Breast epithelium (tissue), 4 donors: Measurements from ENCODE around the gene LGALS3BP. TPM values are rescaled to one million over a fixed set of nuclear protein-coding genes. Genes with fewer than 3 reads are reported as not detected.
A peak's percentile ranks its signal among the peaks of the same experiment; 100 is the strongest.

Source experiments
- DNase-seq, 2 donors: peaks; one replicate each; pipeline ENCODE4 v3.0.0-alpha.2; 2019; ENCODE audit warnings: low spot score in 2 of 2
- H3K27ac ChIP-seq, 2 donors: fragments of 200-600 bp; sonication (generic) in 1 of 2; one replicate each; pipeline ENCODE4 v1.5.1; 2016 to 2019; ENCODE audit warnings: mild to moderate bottlenecking in 1 of 2
- H3K27me3 ChIP-seq, 2 donors: fragments of 200-600 bp; sonication (generic) in 1 of 2; one replicate each; pipeline versions ENCODE4 v1.5.1 to v1.6.0; 2017 to 2019; ENCODE audit warnings: control low read depth in 1 of 2, mild to moderate bottlenecking in 1 of 2
- H3K36me3 ChIP-seq: fragments of 200-600 bp; one replicate; pipeline ENCODE4 v1.5.1; 2019
- H3K4me1 ChIP-seq, 2 donors: fragments of 200-600 bp; sonication (generic); one replicate each; pipeline ENCODE4 v1.5.1; 2016 to 2019; ENCODE audit warnings: control low read depth in 1 of 2
- H3K4me3 ChIP-seq, 3 donors: fragments of 200-600 bp; sonication (generic); 1 replicate in 2 of 3; 2 replicates in 1 of 3; pipeline ENCODE4 v1.5.1; 2016 to 2019; ENCODE audit warnings: mild to moderate bottlenecking in 3 of 3, moderate library complexity in 2 of 3
- H3K9me3 ChIP-seq, 2 donors: fragments of 200-600 bp; sonication (generic) in 1 of 2; one replicate each; pipeline ENCODE4 v1.5.1; 2016 to 2019; ENCODE audit warnings: control low read depth in 1 of 2
- POLR2A ChIP-seq: fragments of 450-650 bp; IDR thresholded peaks from one replicate; pipeline ENCODE4 v1.6.1; 2016; ENCODE audit warnings: antibody characterized with exemption, mild to moderate bottlenecking, moderate library complexity
- POLR2AphosphoS5 ChIP-seq, 3 donors: sonication (generic); formaldehyde crosslinking; IDR thresholded peaks; one replicate each; pipeline ENCODE4 v1.6.1; 2017; ENCODE audit warnings: antibody characterized with exemption in 3 of 3
- intact Hi-C: fragments of 100-400 bp; cut with DNase I; formaldehyde crosslinking; loops from one replicate; pipeline ENCODE4 v1.15.1; 2023; ENCODE audit warnings: low total_unique reads
- total RNA-seq, 3 donors: library from RNA; depleted of rRNA; stranded (reverse); fragments of >200 nt; gene quantifications; one replicate each; pipeline ENCODE4 v1.1.0, GENCODE V29; 2016
- TF ChIP-seq, protein P1 (sequence below), 3 donors: fragments of 450-650 bp; IDR thresholded peaks; one replicate each; pipeline ENCODE4 v1.5.1; 2016 to 2017; ENCODE audit warnings: antibody characterized with exemption in 3 of 3, mild to moderate bottlenecking in 3 of 3, moderate library complexity in 3 of 3

LGALS3BP gene
- total RNA-seq, 3 donors from 2014 or later = 192 to 532 (median 206) TPM

DNA sequence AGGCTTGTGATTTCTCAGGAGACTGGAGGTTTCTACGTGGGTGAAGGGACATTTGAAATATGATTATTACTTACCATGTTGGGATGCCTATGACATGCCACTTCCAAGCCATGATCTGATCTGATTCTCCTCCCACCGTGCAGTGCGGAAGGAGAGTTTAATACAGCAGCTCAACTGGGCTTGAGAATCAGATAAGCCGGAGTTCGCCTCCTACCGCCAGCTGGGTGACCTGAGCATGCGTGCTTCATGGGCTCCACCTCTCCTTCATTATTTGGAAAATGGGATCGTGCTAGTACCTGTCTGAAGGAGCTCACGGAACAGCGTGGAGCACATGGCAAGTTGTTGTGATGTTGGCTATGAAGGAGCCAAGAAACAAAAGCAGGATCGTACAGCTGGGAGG lies 42.2 kb downstream of the LGALS3BP start:
- no peaks in the 10 kb centered on the region for H3K36me3 ChIP-seq
- no peaks in the 10 kb centered on the region for H3K27me3 ChIP-seq
- no peak overlapping the region for H3K27ac ChIP-seq
- TF ChIP-seq POLR2A (no peak), POLR2AphosphoS5 (IDR thresholded peaks at IDR 0.05) (no peak)
- TF ChIP-seq, protein P1, sequence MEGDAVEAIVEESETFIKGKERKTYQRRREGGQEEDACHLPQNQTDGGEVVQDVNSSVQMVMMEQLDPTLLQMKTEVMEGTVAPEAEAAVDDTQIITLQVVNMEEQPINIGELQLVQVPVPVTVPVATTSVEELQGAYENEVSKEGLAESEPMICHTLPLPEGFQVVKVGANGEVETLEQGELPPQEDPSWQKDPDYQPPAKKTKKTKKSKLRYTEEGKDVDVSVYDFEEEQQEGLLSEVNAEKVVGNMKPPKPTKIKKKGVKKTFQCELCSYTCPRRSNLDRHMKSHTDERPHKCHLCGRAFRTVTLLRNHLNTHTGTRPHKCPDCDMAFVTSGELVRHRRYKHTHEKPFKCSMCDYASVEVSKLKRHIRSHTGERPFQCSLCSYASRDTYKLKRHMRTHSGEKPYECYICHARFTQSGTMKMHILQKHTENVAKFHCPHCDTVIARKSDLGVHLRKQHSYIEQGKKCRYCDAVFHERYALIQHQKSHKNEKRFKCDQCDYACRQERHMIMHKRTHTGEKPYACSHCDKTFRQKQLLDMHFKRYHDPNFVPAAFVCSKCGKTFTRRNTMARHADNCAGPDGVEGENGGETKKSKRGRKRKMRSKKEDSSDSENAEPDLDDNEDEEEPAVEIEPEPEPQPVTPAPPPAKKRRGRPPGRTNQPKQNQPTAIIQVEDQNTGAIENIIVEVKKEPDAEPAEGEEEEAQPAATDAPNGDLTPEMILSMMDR (IDR thresholded peaks at IDR 0.05) = no peak
- H3K4me3 ChIP-seq = no peak overlapping the region
- no peak for DNase-seq
- no peaks in the 10 kb centered on the region for H3K9me3 ChIP-seq
- intact Hi-C loops = no loop called here
- peaks cover 0 to 15% of the 10 kb centered on the region in 2 donors for H3K4me1 ChIP-seq

DNA sequence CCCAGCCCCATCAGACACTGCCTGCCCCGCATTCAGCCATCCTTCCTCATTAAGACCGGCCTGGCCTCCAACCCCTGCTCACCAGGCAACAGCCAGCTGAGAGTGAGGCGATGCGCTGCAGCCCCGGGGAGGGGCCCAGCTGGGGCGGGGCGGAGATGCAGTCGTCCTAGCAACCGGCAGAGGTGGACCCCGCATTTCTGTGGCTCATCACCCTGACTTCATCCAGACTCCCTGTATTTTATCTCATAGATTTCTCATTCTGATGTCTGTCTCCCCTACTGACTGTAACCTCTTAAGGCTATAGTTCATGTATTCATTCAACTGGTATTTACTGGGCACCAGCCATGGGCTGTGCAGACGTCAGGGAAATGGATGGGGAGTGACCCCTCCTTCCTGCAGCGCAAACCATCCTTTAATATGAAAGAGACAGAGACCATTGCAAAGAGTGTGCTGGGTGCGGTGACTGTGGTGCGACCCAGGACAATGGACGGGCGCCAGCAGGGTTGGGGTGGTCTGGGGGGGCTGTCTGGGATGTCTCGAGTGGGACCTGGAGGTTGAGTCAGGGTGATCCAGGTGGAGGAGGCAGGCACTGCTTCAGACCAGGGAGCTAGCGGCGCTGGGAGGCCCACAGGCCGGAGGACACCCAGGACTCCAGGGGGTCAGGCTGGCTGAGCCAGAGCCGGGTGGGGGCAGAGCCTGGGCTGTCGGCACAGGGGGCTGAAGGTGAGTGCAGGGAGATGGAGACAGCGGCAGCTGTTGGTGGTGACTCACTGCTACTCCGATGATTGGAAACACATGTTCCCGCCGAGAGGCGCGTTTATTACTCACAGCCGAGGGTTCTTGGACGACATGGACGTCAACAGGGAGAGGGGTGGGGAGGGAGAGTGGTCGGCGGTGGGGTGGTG lies 44.1 kb downstream of the LGALS3BP start:
- peaks cover 0 to 15% of the 10 kb centered on the region in 2 donors for H3K4me1 ChIP-seq

DNA sequence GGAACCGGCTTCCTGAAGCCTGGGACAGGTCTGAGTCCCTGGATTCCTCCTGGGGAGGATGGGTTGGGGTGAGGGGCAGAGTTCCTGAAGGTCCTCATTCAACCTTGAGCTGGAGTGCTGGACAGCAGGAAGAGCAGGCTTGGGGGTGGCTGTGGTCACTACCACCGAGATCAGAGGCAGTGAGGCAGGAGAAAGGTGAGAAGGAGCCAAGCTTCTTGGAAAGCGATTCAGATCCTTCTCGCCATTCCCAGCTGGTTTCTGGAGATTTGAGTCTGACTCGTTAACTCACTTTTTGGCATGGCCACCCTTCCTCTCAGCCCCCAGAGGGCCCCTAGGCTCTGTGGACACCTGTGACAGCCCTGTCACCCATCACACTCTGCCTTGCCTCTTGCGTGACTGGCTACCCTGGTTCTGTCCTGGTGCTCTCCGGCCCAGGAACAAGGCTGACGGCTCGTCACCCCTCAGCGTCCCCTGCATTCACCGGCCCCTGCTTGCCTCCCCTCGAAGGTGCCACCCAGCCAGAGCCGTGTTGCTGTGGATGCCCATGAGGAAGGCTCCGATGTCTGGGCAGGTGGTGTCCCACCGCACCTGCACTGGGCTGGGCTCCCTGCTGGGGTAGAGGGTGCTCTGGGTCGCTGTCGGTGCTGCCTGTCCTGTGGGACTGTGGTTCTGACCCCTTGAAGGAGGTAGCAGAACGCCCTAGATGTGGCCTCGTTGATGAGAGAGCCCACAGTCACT lies 44.9 kb downstream of the LGALS3BP start:
- no peak for DNase-seq
- no peaks in the 10 kb centered on the region for H3K36me3 ChIP-seq
- H3K9me3 ChIP-seq = no peaks in the 10 kb centered on the region
- peak overlapping the region in 1 of 3 donors; percentile 60 for H3K4me3 ChIP-seq
- intact Hi-C loops = no loop called here
- peaks cover 0 to 15% of the 10 kb centered on the region in 2 donors for H3K4me1 ChIP-seq
- H3K27me3 ChIP-seq = no peaks in the 10 kb centered on the region
- H3K27ac ChIP-seq = peak overlapping the region; percentile 70 to 95
- TF ChIP-seq POLR2A = no peak

More for the DNA sequence above, 44.1 kb downstream of the LGALS3BP start:
- Histone ChIP-seq H3K27me3 (no peaks in the 10 kb centered on the region), H3K9me3 (no peaks in the 10 kb centered on the region), H3K27ac (peak overlapping the region; percentile 70 to 95), H3K36me3 (no peaks in the 10 kb centered on the region), H3K4me3 (no peak overlapping the region)
- TF ChIP-seq POLR2AphosphoS5 (IDR thresholded peaks at IDR 0.05) = peak in 1 of 3 donors; percentile 62
- no peak for TF ChIP-seq POLR2A
- TF ChIP-seq, protein P1 (IDR thresholded peaks at IDR 0.05) = no peak
- intact Hi-C loops = no loop called here
- DNase-seq = peak in 1 of 2 donors; percentile 45

DNA sequence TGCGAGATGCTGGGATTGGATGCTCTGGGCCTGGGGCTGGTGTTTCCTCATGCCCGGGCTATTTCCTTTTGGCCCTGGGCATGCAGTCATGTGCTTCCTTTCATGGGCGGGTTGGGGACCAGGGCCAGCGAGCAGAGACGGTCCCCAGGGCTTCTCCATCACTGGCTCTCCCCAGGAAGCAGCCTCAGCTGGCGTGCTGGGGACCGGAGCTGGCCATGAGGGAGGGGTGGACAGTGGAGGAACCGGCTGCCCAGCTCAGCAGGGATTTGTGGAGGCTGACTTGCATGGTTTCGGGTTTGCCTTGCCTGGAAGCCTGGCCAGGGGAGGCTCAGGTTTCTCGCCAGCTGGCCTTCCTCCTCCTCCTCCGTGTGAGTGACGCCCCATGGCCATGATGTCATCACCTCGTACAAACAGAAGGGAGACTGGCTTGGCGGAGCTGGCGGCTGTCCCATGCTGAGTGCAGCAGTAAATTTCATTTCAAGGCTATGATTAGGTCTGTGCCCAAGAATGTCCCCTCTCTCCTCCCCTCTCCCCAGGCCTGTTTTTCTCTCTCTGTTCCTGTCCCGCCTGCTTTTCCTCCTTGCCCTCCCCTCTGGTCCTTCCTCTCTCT lies 45.7 kb downstream of the LGALS3BP start:
- peak overlapping the region in 2 of 3 donors; percentile 35 to 60 for H3K4me3 ChIP-seq
- no peaks in the 10 kb centered on the region for H3K36me3 ChIP-seq
- peak; percentile 89 to 94 for DNase-seq
- intact Hi-C loops = no loop called here
- H3K27me3 ChIP-seq = no peaks in the 10 kb centered on the region
- H3K9me3 ChIP-seq = no peaks in the 10 kb centered on the region
- peaks cover 0 to 15% of the 10 kb centered on the region in 2 donors for H3K4me1 ChIP-seq
- TF ChIP-seq, protein P1 (IDR thresholded peaks at IDR 0.05) = no peak
- peak; percentile 55 to 86 (median 67) for TF ChIP-seq POLR2AphosphoS5 (IDR thresholded peaks at IDR 0.05)
- peak overlapping the region; percentile 70 to 95 for H3K27ac ChIP-seq
